Measurements from ENCODE around the gene EHMT1.

- TF ChIP-seq POLR2A (IDR thresholded peaks at IDR 0.05): no peak
- TF ChIP-seq CTCF (IDR thresholded peaks at IDR 0.05): no peak
Observed at GRCh38 chr9:137875846-137876245, 257.0 kb downstream of the EHMT1 start.

All from right lobe of liver (tissue), 4 donors.